PFSK-1 (cell line): Measurements from ENCODE around the gene ACAP1.

Source experiments
- FOXP2 ChIP-seq: optimal IDR thresholded peaks from 2 replicates; pipeline ENCODE3; 2011; ENCODE audit warnings: borderline replicate concordance, control low read depth, inconsistent platforms; ENCODE audit not compliant: insufficient read depth; ENCODE audit errors: extremely low read length, extremely low read depth
- POLR2AphosphoS5 ChIP-seq: IDR thresholded peaks from 2 replicates; pipeline ENCODE4 v1.6.1; 2012; ENCODE audit warnings: low read depth, mild to moderate bottlenecking, control low read depth, low read length, moderate library complexity
- SIN3A ChIP-seq: IDR thresholded peaks from 2 replicates; pipeline ENCODE4 v1.6.1; 2012; ENCODE audit warnings: mild to moderate bottlenecking, low read length, moderate library complexity, borderline replicate concordance; ENCODE audit not compliant: insufficient read depth
- TAF1 ChIP-seq: IDR thresholded peaks from 2 replicates; pipeline ENCODE4 v1.6.1; 2012; ENCODE audit warnings: low read length, control low read depth, borderline replicate concordance; ENCODE audit not compliant: insufficient read depth
- TF ChIP-seq, protein P1 (sequence below), 2 experiments: IDR thresholded peaks; 2 replicates each; pipeline versions ENCODE4 v1.6.1 to v1.8.0; 2011 to 2012; ENCODE audit warnings: low read depth in 2 of 2, low read length in 2 of 2, control low read depth in 1 of 2, inconsistent platforms in 1 of 2, mild to moderate bottlenecking in 1 of 2, moderate library complexity in 1 of 2; ENCODE audit not compliant: insufficient read depth in 1 of 2

ACAP1 gene

DNA sequence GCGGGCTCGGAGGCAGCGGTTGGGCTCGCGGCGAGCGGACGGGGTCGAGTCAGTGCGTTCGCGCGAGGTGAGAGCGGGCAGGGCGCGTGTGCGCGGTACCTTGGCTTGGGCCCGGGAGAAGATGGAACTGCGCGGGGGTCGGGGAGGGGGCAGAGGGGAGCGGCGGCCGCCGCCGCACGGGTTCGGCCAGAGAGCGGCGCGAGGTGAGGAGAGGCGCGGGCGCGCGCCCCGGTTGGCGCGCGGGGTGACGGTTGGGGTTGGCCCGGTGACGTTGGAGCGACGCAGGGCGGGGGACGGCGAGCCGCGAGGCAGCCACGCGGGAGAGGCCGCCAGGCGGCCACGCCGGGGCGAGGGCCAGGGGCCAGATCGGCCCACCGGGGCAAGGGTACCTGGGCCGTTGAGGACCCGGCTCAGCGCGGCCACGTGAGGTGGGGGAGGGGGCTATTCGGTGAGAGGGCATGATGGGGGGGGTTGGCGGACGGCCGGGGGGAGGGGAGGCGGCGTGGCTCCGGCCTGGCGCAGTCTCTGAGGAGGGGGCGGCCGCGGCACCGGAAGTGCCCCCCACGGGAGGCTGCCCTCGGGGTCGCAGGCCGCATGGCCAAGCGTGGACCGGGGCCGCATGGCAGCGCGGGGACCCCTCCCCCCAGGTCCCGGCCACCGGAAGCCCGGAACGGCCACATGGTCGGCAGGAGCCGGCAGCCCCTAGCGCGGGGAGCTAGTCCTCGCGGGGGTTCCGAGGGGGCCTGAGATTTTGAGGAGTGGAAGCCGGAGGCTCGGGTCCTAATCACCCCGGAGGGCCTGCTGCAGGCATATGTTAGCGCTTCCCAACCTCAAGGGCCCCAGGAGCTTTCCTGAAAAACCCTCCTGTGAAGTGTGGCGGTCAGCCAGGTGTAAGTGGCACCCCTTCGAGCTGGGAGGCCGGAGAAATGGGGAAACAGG lies 28.4 kb upstream of the ACAP1 start:
- TF ChIP-seq POLR2AphosphoS5 (no peak), TAF1 (no peak; the same call in 1 of the 2 replicates)

GRCh38 chr17:7308625-7309433 lies 27.5 kb upstream of the ACAP1 start:
- TF ChIP-seq POLR2AphosphoS5 = peak; percentile 82
- TF ChIP-seq FOXP2 = no peak
- peak; percentile 84; the same call in 1 of the 2 replicates for TF ChIP-seq TAF1
- peak; percentile 84; the same call in 1 of the 2 replicates for TF ChIP-seq SIN3A
- TF ChIP-seq, protein P1, sequence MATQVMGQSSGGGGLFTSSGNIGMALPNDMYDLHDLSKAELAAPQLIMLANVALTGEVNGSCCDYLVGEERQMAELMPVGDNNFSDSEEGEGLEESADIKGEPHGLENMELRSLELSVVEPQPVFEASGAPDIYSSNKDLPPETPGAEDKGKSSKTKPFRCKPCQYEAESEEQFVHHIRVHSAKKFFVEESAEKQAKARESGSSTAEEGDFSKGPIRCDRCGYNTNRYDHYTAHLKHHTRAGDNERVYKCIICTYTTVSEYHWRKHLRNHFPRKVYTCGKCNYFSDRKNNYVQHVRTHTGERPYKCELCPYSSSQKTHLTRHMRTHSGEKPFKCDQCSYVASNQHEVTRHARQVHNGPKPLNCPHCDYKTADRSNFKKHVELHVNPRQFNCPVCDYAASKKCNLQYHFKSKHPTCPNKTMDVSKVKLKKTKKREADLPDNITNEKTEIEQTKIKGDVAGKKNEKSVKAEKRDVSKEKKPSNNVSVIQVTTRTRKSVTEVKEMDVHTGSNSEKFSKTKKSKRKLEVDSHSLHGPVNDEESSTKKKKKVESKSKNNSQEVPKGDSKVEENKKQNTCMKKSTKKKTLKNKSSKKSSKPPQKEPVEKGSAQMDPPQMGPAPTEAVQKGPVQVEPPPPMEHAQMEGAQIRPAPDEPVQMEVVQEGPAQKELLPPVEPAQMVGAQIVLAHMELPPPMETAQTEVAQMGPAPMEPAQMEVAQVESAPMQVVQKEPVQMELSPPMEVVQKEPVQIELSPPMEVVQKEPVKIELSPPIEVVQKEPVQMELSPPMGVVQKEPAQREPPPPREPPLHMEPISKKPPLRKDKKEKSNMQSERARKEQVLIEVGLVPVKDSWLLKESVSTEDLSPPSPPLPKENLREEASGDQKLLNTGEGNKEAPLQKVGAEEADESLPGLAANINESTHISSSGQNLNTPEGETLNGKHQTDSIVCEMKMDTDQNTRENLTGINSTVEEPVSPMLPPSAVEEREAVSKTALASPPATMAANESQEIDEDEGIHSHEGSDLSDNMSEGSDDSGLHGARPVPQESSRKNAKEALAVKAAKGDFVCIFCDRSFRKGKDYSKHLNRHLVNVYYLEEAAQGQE (IDR thresholded peaks at IDR 0.05; ENCODE audit: insufficient read depth in 1 of 2, low read depth in 2 of 2, low read length in 2 of 2) = peak; percentile 31 to 45; a peak in 2 of 4 replicates

GRCh38 chr17:7309628-7310027 lies 26.7 kb upstream of the ACAP1 start:
- TF ChIP-seq, protein P1 (IDR thresholded peaks at IDR 0.05; ENCODE audit: insufficient read depth in 1 of 2, low read depth in 2 of 2, low read length in 2 of 2) = no peak
- peak; percentile 56 for TF ChIP-seq POLR2AphosphoS5

DNA sequence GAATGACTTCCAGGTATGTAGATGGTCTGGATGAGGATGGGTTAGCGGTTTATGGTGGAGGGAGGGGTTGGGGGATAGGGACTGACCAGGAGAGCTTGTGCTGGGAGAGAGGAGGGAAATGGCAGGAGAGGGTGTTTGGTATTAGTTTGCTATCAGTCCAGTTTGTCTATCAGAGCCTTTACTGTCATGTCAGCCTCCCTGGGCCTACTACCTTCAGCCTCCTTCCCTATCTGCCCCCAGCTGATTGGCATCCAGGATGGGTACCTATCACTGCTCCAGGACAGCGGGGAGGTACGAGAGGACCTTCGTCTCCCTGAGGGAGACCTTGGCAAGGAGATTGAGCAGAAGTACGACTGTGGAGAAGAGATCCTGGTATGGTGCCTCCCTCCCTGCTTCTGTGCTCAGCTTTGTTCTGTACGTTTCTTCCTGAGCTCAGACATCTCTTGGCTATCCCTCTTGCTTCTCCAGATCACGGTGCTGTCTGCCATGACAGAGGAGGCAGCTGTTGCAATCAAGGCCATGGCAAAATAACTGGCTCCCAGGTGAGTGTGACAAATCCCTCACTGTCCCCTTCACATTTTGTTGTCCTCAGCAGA lies 25.1 kb upstream of the ACAP1 start:
- TF ChIP-seq FOXP2 = no peak
- TF ChIP-seq POLR2AphosphoS5 = no peak; the same call in 1 of the 2 replicates
- no peak for TF ChIP-seq TAF1
- TF ChIP-seq SIN3A = no peak
- TF ChIP-seq, protein P1 (IDR thresholded peaks at IDR 0.05; ENCODE audit: insufficient read depth in 1 of 2, low read depth in 2 of 2, low read length in 2 of 2) = no peak

DNA sequence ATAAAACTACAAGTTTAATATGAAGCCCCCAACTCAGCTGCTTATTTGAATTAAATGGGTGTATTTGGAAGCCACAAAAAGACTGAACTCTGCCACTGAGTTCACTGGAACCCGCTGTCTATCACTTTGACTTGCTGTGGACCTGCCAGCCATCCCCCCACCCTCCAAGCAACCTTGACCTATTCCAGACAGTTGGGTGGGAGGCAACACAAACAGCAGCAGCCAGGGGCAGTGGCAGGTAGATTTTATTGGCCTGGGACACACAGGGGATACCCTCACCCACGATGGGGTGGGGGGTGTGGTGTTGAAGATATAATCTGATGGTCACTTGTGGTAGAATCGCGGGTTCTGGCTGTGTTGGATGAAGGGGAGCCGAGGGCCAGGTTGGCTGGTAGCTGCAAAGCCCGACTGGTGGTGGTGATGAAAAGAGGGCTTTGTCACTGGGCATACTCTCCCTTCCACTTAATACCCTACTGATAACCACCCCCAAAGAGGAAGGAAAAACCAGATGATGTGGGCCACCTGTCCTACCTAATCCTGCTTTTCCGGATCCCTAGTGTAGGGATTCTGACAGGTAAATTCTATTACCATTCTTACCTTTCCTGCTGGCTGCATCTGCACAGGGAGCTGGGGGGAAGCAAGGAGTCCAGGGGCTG lies 23.8 kb upstream of the ACAP1 start:
- TF ChIP-seq POLR2AphosphoS5 = no peak; the same call in none of the 2 replicates
- no peak for TF ChIP-seq SIN3A
